Measurements from ENCODE around the gene BIVM.

Gene BIVM

GRCh38 chr13:102838982-102839381 is 40.1 kb downstream of the BIVM start:
- DNase-seq (ENCODE audit: low read depth in 3 of 3, low spot score in 1 of 3) = no peak

GRCh38 chr13:102839462-102839861 is 40.5 kb downstream of the BIVM start:
- DNase-seq (ENCODE audit: low read depth in 3 of 3, low spot score in 1 of 3) = no peak

- no peak for DNase-seq (ENCODE audit: low read depth in 3 of 3, low spot score in 1 of 3)
These were observed 46.3 kb downstream of the BIVM start for GRCh38 chr13:102845289-102845629.

GRCh38 chr13:102845630-102846260 is 46.8 kb downstream of the BIVM start, which contains the start of gene ERCC5:
TSS of gene ERCC5 (plus strand) at chr13:102846032. CDS start at chr13:102846267, 235 bp downstream.
- peak; percentile 80 to 90 (median 86) for DNase-seq (ENCODE audit: low read depth in 3 of 3, low spot score in 1 of 3)

- DNase-seq (ENCODE audit: low read depth in 3 of 3, low spot score in 1 of 3) = peak in 1 of 3 donors; percentile 12
These were observed 47.5 kb downstream of the BIVM start for GRCh38 chr13:102846261-102847015.

- no peak for DNase-seq (ENCODE audit: low read depth in 3 of 3, low spot score in 1 of 3)
These were observed 48.6 kb downstream of the BIVM start for GRCh38 chr13:102847272-102848234.

- no peak for DNase-seq (ENCODE audit: low read depth in 3 of 3, low spot score in 1 of 3)
These were observed 50.0 kb downstream of the BIVM start for GRCh38 chr13:102848956-102849355.

GRCh38 chr13:102852556-102852955 is 53.6 kb downstream of the BIVM start:
- DNase-seq (ENCODE audit: low read depth in 3 of 3, low spot score in 1 of 3) = no peak

GRCh38 chr13:102854675-102855074 is 55.8 kb downstream of the BIVM start:
- DNase-seq (ENCODE audit: low read depth in 3 of 3, low spot score in 1 of 3) = no peak

GRCh38 chr13:102856557-102856956 is 57.6 kb downstream of the BIVM start:
- DNase-seq (ENCODE audit: low read depth in 3 of 3, low spot score in 1 of 3) = no peak

GRCh38 chr13:102862624-102863210 is 63.8 kb downstream of the BIVM start:
- DNase-seq (ENCODE audit: low read depth in 3 of 3, low spot score in 1 of 3) = no peak

GRCh38 chr13:102863590-102863989 is 64.7 kb downstream of the BIVM start:
- DNase-seq (ENCODE audit: low read depth in 3 of 3, low spot score in 1 of 3) = no peak

GRCh38 chr13:102868366-102868936 is 69.5 kb downstream of the BIVM start:
- DNase-seq (ENCODE audit: low read depth in 3 of 3, low spot score in 1 of 3) = no peak

- DNase-seq (ENCODE audit: low read depth in 3 of 3, low spot score in 1 of 3) = no peak
These were observed 71.2 kb downstream of the BIVM start for GRCh38 chr13:102869948-102870676.

- no peak for DNase-seq (ENCODE audit: low read depth in 3 of 3, low spot score in 1 of 3)
These were observed 71.9 kb downstream of the BIVM start for GRCh38 chr13:102870677-102871415.

- no peak for DNase-seq (ENCODE audit: low read depth in 3 of 3, low spot score in 1 of 3)
These were observed 73.2 kb downstream of the BIVM start for GRCh38 chr13:102872131-102872530.

GRCh38 chr13:102872531-102872930 is 73.6 kb downstream of the BIVM start:
- DNase-seq (ENCODE audit: low read depth in 3 of 3, low spot score in 1 of 3) = no peak

- no peak for DNase-seq (ENCODE audit: low read depth in 3 of 3, low spot score in 1 of 3)
These were observed 74.7 kb downstream of the BIVM start for GRCh38 chr13:102873653-102874052.

GRCh38 chr13:102875256-102875655 is 76.3 kb downstream of the BIVM start:
- no peak for DNase-seq (ENCODE audit: low read depth in 3 of 3, low spot score in 1 of 3)

All from stimulated activated CD4-positive, alpha-beta T cell treated with anti-CD3 and anti-CD28 coated beads, TNF-alpha, amount 100 ng/mL, for 1 hour (primary cell).